Right lung (tissue), 5 donors: ENCODE measurements around the gene PLEKHM1. TPM values are rescaled to one million over a fixed set of nuclear protein-coding genes. Genes with fewer than 3 reads are reported as not detected.
"Not testable (repeated sequence)": the region's sequence is repeated elsewhere in the genome, so short reads cannot be mapped to it uniquely, and the experiment has no call there.

Source experiments
- DNase-seq, 2 donors: peaks; one replicate each; pipeline ENCODE4 v3.0.0-alpha.2; 2013
- polyA plus RNA-seq, 5 donors: library from polyadenylated mRNA; unstranded; fragments of 120-200 nt; gene quantifications; one replicate each; pipeline versions ENCODE4 v1.2.1 to v1.2.3, GENCODE V29; 2013; ENCODE audit warnings: inconsistent platforms in 1 of 5, low replicate concordance in 1 of 5; ENCODE audit not compliant: insufficient read length in 5 of 5, insufficient read depth in 1 of 5

The PLEKHM1 gene
- polyA plus RNA-seq, 5 donors = 12.2 to 19.9 (median 17.8) TPM

DNA sequence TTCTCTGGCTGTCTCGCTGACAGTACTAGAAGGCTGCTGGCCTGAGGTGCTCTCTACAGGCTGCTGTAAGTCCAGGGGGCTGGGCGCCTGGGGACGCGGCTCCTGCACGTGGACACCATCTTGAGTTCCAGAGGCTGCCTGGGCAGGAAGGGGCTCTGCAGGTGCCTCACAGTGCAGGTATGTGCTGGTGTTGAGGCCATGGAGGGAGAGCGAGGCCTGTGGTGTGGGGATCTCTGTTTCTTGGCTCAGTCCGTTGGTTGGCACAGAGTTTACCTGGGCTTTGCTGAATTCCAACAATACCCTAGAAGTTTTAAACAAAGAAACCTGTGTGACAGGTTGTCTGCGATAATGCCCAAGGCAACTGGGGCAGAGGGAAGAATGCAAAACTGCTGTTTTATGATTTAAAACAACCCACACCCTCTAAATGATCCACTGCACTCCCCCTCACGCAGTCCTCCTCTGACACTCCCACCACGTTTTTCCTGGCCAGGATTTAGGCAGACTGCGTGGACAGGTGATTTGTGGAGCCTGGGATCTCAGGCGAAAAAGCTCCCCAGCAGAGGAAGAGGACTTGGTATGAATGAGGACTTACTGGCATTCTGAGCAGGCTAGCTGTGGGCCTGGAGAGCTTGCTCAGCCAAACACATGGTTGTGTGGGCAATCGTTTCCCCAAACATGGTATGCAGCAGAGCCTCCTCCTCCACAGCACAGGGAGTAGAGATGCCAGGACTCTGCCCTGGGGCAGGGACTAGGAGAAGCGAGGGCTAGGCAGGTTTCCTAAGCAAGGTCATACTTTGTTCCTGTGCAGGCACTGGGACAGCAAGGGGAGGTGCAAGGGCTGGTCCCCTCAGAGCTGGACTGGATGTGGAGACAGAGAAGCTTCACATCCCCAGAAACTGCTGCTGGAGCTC, 22.0 kb downstream of the PLEKHM1 start:
- not testable (repeated sequence) for DNase-seq

DNA sequence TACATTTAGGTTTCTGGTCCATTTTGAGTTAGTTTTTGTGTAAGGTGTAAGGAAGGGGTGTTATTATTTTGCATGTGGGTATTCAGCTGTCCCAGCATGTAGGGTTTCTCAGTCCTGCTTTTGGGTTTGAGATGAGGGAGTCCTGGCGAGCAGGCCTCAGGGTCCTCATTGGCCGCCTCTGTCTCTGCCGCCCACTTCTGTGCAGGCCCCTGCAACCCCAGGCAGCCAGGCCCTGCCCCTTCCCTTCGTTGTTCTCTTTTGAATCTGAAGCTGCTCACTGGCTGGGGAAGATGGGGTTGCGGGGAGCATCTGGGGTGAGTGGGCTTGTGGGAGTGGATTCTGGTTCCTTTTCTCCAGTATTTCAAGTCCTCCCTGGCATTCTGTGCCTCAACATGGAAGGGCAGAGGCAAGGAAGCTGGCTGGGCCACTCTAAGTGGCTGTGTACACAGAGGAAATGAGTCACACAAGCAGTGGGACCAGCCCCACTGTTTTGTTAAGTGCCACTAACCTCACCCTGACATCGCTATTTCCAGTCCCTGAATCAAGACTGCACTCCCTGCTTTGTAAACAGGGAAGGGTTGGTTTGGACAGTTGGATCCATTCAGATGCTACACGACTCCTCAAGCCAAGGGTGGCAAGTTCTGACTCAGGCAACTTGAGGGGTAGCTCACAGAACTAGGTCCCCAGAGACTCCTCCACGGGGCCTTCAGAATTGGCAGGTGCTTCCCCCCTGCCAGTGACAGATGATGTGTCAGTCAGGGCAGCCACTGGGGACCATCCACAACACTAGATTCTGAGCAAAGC, 28.8 kb downstream of the PLEKHM1 start:
- not testable (repeated sequence) for DNase-seq

DNA sequence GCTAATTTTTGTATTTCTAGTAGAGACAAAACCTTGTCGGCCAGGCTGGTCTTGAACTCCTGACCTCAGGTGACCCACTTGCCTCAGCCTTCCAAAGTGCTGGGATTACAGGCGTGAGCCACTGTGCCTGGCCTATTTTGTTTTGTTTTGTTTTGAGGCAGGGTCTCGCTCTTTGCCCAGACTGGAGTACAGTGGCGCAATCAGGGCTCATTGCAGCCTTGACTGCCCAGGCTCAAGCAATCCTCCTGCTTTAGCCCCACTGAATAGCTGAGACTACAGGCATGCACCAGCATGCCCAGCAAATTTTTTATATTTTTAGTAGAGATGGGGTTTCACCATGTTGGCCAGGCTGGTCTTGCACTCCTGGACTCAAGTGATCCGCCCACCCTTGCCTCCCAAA, 30.1 kb downstream of the PLEKHM1 start:
- DNase-seq = not testable (repeated sequence)

DNA sequence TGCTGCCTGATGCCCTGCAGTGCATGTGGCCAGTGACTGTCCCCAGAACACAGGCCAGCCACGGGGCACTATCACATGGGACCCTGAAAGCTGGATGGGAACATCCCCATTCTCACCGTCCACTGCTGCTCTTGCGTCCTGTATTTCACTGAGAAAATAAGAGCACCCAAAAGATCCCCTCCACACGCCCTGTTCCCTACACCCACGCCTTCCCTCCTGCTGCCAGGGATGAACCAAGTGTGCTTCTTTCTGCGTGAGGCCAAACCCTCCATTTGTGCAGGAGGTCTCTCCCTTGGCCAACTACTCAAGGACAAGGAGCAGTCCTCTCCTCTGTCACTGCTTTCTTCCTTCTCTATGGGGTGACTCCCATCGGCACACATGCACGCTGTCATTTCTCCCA, 36.2 kb downstream of the PLEKHM1 start:
- not testable (repeated sequence) for DNase-seq

DNA sequence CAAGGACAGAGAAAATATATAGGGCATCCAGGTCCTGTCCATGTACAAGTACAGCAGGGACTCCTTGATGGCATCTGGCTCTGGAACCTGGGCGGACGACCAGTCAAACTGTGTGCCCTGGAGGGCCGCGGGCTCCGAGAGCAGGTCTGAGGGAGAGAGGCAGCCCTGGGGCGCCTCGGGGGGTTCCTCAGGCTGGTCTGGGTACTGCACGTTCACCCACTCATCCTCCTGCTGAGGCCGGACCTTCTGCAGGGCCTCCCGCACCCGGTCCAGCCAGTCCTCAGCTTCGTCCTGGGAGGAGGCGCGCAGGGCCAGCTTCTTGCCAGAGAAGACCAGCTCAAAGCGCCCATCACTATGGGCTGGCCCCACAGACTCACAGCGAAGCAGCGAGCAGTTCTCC, 36.8 kb downstream of the PLEKHM1 start:
- not testable (repeated sequence) for DNase-seq

DNA sequence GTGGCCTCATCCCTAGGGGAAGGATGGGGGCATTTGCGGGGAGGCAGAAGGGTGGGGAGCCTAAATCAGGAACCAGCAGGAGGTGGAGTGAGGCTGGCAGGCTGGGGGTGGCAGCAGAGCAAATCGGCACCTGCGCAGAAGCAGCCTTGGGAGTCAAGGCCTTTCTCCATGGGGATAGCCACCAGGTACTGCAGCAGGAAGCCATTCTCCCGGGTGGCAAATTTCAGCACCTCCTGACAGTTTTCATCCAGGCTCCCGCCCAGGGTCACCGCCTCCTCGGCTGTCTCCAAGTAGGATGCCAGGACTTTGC, 37.3 kb downstream of the PLEKHM1 start:
- not testable (repeated sequence) for DNase-seq

DNA sequence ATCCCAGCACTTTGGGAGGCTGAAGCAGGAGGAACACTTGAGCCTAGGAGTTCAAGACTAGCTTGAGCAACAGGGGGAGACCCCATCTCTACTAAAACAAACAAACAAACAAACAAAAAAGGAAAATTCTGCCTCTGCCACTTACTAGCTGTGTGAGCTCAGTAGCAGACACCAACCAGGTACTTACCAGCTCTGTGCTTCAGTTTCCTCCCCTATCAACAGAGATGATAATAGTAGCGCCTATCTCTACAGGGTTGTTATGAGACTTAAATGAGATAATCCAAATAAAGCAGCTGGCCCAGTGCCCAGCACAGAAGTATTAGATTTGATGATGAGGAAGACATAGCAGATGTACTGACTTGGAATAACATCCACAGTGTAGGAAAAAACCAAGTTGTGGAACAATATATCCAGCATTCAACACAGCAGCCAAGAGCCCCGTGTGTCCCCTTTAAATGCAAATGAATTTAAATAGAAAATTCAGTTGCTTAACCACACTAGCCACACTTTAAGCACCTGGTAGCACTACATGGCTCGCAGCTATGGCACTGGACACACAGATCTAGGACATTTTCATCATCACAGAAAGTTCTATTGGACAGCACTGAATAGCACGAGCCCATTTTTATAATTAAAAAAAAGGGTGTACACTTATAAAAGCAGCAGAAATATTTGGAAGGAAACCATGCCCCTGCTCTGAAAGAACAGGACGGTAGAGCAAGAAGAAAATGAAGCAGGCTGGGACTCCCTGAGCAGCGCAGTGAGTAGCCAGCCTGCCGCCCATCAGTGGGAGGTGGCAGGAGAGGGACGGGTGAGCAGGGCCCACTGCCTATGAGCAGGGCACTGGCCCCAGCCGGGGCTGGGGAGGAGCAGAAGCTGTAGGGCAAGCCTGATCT, 37.9 kb downstream of the PLEKHM1 start:
- not testable (repeated sequence) for DNase-seq

DNA sequence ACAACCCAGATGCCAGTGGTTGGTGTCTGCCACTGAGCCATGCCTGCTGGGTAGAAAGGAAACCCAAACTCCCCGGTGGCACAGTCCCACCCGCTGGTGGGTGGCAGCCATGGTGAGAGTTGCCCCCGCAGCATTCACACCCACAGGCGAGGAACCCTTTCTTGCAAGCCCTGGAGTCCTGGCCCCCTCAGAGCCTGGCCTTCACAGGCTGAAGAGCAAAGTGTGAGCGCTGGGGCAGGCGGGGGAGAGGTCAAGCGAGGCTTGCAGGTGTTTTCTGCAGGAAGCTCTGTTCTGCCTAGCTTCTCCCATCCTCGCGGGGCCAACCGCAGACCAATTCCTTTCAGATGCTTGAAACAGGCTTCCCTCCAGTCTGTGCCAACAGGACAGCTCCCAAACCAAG, 38.9 kb downstream of the PLEKHM1 start:
- not testable (repeated sequence) for DNase-seq

DNA sequence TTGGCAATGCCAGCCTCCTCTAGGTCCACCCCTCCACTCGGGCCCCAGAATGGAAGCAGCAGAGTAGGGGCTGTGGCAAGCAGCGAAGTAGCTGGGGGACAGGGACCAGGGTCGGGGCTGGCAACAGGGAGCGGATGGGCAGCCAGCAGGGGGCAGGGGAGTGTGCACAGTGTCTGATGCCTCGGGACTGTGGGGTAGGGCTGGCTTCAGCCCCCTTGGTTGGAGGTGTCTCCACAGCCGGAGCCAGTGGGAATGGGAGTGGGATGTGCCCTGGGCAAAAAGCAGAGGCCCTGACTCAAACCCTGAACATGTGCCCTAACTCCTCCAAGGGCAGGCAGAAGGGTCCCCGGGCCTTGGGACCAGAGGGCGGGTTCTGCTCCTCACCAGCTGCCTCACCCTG, 39.4 kb downstream of the PLEKHM1 start:
- DNase-seq = no peak

DNA sequence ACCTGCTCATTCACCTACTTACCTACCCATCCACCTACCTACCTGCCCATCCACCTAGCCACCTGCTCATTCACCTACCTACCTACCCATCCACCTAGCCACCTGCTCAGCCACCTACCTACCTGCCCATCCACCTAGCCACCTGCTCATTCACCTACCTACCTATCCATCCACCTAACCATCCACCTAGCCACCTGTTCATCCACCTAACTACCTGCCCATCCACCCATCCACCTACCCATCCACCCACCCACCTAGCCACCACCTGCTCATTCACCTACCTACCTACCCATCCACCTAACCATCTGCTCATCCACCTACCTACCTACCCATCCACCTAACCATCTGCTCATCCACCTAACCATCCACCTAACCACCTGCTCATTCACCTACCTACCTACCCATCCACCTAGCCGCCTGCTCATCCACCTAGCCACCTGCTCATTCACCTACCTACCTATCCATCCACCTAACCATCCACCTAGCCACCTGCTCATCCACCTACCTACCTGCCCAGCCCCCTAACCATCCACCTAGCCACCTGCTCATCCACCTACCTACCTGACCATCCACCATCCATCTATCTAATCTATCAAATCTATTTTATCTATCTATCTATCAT, 40.7 kb downstream of the PLEKHM1 start:
- DNase-seq = not testable (repeated sequence)

DNA sequence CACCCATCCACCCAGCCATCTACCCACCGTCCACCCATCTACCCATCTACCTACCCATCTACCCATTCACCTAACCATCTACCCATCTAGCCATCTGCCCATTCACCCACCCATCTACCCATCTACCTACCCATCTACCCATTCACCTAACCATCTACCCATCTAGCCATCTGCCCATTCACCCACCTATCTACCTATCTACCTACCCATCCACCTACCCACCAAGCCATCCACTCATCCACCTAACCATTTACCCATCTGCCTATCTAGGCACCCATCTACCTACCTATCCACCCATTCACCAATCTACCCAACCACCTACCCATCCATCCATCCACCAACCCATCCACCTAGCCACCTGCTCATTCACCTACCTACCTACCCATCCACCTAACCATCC, 41.3 kb downstream of the PLEKHM1 start:
- DNase-seq = not testable (repeated sequence)

DNA sequence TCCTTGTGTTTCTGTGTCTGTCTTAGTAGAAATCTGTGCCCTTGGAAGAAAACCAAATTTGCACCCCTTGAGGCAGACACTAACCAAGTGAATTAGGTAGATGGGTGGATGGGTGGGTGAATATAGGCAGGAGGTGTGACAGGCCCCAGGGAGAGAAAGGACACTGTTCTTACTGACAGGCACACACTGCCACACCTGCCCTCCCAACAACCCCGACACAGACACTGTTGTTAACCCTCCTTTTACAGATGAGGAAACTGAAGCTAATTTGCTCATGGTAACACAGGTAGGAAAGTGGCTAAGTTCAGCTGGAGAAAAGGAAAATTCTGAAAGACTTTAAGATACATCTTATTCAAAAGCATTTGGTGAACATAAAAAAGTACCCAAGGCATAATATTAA, 42.0 kb downstream of the PLEKHM1 start:
- DNase-seq = not testable (repeated sequence)

DNA sequence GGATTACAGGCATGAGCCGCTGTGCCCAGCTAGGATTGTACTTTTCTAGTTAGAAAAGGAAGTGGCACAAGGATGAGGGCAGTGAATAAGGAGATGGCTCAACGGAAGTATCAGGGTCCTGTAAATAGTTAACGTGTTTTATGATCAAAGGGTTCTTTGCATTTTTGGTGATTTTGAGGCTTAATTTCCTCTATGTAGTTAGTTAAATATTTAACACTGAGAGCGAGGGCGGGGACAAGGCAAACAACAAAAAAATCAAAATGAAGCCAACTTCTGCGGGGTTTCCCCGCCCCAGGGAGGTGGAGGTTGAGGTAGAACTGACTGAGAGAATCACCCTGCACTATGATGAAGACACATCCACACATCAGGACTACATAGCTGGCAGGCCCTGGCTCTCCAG, 42.5 kb downstream of the PLEKHM1 start:
- not testable (repeated sequence) for DNase-seq

DNA sequence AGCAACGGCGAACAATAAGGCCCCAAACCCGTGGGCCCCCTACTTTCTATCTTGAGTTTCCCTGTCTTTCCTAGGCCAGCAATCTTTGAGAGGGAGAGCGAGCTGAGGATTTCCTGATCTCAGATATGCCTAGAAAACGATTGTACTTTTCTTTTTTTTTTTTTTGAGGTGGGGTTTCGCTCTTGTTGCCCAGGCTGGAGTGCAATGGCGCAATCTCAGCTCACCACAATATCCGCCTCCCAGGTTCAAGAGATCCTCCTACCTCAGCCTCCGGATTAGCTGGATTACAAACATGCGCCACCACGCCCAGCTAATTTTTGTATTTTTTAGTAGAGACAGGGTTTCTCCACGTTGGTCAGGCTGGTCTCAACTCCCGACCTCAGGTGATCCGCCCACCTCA, 42.9 kb downstream of the PLEKHM1 start:
- not testable (repeated sequence) for DNase-seq

DNA sequence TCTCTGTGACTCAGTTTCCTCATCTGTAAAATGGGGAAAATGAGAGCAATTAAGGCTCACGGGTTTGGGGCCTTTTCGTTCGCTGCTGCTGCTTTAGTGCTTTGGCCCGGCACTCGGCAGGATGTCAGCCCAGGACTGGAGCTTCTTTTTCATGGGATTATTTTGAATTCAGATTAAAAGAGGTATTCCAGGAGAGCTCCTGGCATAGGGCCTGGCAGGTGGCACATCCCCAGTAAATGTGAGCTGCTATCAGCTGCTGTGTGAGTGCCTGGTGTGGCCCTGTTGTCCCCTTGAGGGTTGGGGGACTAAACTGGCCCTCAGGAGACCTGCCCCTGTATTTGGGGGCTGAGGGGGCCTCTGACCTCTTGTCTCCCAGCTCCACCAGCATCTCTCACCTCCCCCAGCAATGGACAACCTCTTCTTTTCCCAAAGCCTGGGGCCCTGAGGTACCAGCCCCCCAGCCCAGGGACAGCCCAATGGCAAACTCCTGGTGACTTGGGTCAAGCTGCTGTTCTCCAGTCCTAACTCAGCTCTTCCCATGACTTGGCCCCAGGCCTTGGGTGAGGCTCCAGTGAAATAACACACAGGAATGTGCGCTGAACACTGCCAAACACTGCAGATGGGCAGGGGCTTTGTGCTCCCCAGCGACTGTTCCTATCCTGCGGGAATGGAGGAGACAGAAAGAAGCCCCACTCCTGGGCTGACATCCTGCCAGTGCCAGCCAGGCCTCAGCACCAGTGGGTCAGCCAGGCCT, 43.5 kb downstream of the PLEKHM1 start:
- not testable (repeated sequence) for DNase-seq

DNA sequence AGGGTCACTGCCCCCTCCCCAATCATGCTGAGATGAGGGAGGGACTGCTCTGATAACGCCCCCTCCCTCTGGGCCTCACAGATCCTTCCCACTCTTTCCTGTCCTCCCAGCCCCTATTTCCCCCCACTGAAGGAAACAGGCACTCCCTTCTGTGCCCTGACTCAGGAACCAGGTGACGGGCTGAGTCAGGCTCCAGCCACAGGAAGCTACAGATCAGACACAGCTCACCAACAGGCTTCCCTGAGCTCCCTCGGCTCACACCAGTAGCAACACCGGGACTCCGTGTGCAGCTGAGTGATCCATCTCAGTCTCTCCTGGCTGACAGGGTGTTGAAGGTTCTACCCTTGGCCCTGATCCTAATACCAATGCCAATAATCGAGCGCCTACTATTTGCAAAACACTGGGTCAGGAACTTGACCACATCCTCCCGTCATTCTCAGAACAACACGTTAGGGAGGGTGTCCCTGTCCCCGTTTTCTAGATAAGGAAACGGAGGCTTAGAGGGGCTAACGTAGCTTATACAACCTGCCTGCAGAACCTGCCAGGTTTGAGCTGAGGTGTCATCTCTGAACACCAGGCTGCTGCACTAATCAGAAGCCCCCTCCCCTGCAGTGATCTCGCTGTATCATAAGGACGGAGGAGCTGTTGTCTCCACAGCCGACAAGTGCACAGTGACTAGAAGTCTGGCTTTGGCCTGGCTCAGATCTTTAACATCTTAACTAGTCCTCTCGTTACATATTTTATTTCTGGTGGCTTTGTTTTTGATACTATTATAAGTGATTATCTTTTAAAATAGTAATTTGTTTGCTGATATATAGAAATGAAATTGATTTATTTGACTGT, 44.4 kb downstream of the PLEKHM1 start:
- DNase-seq = not testable (repeated sequence)

DNA sequence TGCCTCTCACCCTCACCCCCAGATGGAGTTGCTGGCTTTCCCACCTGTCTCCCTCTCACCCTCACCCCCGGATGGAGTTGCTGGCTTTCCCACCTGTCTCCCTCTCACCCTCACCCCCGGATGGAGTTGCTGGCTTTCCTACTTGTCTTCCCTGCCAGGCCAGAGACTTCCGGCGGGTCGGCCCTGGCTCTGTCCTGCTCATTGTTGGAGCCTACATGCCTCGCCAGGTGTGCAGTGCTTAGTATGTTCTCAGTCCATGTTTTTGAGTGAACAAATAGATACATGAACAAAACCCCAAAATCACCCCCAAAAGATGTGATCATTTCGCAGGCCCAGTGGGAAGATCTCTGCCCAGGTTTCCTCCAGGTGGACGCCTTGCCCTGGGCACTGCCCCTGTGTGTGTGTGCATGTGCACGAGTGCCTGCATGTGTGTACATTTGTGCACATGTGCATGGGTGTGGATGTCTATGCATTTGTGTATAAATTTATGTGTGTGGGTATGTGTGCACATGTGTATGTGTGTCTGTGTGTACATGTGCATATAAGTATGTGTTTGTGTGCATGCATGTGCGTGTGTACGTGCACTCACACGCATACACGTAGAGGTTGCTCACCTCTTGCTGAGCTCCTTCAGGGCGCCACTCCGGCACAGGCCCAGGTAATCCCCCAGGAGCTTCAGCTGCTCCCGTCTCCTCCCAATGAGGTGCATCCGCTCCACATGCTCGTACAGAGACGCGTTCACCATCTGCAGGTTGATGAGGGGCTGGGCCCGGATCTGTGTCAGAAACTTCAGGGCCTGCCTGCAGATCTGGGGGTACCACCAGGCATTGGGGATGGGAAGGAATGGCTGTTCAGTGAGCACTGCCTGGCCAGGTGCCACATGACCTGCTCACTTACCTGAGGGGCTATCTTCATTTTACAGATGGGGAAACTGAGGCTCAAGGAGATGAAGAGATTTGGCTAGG, 45.4 kb downstream of the PLEKHM1 start:
- DNase-seq = not testable (repeated sequence)

DNA sequence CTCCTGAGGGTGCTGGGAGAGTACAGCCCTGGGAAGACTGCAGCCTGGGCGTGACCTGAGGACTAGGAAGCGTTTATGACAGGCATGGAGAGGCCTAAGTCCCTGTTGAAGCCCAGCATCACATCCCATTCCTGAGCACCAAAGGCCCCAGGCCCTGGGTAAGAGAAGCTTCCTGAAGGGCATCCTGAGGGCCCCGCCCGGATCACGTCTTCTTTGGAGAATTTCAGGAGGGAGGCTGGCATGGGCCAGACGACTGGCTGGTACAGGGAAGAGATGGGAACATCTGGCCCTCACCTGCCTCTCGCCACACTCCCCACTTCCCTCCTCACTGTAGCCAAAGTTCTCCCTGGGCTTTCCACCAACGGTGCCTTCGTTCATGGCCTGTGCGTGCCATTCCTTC, 46.2 kb downstream of the PLEKHM1 start:
- DNase-seq = not testable (repeated sequence)
